ENCODE data around the gene DHDDS.
"Not testable (repeated sequence)": the region's sequence is repeated elsewhere in the genome, so short reads cannot be mapped to it uniquely, and the experiment has no call there.

Gene DHDDS

DNA sequence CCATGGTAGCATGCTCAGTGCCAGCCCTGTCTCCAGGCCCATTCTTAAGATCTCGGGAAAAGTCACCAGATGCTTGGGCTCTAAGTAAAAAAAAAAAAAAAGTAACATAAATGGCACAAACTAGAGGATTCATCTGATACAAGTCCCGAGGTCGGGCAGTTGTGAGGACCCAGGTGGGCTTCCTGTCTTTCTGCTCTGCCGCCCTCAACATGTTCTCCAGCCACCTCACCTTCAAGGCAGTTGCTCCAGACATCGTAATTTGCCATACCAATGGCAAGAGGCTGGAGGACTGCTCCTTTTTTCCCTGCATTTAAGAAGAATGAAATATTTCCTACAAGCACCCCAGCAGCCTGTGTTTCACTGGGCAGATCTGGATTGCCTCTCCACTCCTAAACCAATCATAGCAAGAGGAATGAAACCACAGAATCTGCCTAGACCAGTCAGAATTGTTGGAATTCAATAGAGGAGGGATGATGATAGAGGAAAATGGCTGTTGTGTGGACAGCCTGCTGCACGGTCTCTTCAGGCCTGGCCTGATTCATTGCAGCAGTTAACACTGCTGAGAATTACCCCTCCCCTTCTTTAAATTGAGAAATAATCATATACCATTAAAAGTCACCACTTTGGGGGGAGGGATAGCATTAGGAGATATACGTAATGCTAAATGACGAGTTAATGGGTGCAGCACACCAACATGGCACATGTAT, 45.5 kb downstream of the DHDDS start:
- DNase-seq (ENCODE audit: low spot score) = peak; percentile 26

DNA sequence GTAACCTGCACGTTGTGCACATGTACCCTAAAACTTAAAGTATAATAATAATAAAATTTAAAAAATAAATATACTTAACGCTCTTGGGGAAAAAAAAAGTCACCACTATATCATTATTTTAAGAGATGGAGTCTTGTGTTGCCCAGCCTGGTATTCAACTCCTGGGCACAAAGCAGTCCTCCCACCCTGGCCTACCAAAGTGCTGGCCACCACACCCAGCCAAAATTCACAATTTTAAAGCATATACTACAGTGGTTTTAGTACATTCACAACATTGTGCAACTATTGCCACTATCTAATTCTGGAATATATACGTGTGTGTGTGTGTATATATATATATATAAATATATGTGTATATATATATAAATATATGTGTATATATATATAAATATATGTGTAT, 46.0 kb downstream of the DHDDS start:
- no peak for DNase-seq (ENCODE audit: low spot score)

DNA sequence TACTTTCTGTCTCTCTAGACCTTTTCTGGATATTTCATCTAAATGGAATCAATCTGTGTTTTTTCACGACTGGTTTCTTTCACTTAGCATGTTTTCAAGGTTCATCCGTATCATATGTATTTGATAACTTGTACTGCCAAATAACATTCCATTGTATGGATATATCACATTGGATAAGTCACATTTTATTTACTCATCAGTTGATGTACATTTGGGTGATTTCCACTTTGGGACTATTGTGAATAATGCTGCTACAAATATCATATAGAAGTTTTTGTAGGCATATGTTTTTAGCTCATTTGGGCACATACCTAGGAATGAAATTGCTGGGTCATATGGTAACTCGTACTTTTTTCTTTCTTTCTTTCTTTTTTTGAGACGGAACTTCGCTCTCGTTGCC, 46.9 kb downstream of the DHDDS start:
- DNase-seq (ENCODE audit: low spot score) = no peak

DNA sequence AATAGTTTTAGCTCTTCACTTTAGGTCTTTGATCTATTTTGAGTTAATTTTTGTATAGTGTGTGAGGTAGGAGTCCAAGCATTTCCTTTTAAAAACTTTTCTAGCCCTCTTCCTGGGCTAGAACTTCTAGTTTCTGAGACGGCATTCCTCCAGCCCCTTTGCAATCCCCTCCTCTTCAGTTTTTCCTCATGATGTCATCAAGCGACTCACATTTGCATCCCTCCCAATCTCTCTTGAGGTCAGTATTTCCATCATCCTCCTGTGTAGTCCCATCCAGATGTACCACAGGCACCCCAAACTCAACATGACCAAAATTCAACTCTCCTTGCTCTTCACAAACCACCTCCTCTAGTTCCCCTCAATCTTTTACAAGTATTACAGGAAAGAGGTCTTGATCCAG, 50.8 kb downstream of the DHDDS start:
- no peak for DNase-seq (ENCODE audit: low spot score)

DNA sequence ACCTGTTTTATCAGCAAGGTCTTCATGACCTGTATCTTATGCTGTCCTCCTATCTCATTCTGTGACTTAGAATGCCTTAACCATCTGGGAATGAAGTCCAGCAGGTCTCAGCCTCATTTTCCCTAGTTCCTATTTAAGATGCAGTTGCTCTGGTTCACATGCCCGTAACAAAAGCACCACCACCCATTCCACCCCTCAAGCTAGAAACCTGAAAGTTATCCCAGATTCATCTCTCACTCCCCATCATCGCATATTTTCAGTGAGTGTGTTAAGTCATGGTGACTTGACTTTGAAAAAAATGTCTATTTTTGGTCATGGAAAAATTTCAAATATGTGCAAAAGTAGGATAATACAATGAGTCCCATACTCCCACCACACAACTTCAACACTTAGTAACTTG, 51.9 kb downstream of the DHDDS start:
- DNase-seq (ENCODE audit: low spot score) = no peak

DNA sequence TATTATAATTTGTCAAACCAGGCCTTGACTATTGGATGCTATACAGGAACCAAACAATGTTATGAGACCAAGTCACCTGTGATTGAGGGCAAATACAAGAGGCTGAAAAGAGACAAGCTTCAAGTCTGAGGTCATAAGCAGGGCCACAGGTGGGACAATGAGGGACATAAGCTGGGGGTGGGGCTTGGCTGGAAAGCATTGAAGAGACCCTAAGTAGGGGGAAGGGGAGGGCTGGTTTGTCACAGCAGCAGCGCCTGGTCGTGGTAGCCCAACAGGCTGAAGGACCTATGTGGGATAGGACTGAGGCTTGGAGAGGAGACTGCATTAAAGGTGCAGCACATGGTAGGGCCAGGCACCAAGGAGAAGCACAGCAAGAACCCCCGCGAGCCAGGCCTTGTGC, 58.0 kb downstream of the DHDDS start:
- no peak for DNase-seq (ENCODE audit: low spot score)

DNA sequence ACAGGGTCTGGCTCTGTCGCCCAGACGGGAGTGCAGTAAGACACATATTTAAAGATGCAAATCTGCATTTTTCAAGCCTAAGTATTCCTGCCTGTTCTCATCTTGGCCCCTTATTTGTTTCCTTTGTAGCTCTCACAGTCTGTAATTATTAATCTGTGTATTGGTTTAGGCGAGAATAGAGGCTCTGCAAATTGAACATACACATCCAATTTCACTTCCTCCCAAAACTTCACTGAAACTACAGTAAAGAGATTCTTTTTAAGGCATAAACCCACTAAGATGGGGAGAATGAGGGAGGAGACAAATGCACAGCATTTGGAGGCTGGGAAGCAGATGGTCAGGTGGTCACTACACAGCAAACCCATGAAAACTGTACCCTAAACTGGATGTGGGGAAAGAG, 61.1 kb downstream of the DHDDS start:
- DNase-seq (ENCODE audit: low spot score) = no peak

DNA sequence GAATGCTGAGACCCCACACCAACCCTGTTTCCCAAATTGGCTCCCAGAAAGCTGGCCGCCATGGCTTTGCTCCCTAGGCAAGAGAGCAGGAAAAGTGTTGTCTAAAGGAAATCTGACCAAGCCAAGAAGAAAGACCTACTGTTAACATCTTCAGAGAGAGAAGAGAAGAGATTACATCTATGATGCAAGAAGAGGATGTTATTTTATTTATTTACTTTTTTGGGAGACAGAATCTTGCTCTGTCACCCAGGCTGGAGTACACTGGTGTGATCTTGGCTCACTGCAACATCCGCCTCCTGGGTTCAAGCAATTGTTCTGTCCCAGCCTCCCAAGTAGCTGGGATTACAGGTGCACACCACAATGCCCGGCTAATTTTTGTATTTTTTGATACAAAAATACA, 61.8 kb downstream of the DHDDS start:
- DNase-seq (ENCODE audit: low spot score) = no peak

DNA sequence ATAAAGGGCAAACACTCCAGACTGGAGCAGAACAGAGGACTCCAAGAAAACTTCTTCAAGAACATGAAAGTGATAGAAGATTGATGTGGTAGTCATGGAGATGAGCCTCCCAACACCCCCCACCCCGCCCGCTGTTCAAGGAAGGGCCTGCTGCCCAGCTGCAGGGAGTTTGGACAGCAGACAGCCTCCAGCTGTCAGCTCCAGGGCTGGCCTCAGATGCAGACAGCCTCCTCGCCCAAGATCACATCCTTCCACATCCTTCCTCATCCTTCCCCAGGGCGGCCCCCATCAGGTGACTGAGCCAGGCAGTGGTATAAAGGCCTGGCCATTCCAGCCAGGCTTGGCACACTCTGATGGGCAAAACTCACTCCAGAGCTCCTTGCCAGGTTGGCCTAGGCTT, 64.7 kb downstream of the DHDDS start:
- DNase-seq (ENCODE audit: low spot score) = no peak

DNA sequence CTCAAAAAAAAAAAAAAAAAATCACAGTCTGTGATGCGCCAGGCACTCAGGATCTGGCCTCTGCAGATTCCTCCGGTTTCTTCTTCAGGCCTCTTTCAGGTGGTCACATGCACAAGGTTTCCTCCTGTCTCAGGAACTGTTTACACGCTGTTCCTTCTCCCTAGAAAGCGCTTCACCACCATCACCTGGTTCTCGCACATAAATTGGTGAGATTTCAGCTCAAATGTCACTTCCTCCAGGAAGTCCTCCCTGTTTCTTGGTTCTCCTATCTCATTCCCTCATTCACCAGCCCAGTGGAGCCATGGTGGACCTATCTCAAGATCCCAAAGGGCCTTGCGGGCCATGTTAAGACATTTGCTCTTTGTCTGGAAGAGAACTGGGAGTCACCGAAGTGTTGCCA, 66.8 kb downstream of the DHDDS start:
- DNase-seq (ENCODE audit: low spot score) = no peak

DNA sequence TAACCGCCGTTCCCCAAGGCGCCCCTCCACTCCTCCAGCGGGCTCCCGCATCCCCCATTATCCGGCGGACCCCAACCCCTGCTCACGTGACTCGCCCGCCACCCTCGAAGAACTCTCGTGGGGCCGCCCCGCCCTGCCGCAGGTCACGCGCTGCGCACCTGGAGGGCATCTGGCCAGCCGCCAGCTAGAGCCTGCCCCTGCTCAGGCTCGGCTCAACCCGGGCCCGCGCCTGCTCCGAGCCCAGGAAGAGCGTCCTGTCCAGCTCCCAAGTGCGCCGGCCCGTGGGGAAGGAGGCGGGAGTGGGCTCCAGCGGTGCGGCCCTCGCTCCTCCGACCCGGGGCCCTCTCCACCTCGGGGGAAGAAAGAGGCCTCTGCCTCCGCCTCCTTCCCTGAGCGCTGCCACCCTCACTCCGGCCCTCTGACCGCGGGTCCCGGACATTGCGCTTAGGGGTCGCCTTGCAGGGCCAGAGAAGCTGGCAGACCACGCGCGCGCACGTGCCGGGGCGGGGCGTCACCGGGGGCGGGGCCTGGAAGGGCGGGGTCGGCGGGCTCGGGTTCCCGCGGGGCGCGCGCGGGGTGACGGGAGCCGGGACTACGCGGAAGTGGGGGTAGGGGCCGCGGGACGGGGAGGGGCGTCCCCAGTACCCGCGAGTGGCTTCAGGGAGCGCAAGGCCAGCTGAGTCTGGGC, 68.5 kb downstream of the DHDDS start:
- peak; percentile 84 for DNase-seq (ENCODE audit: low spot score)

DNA sequence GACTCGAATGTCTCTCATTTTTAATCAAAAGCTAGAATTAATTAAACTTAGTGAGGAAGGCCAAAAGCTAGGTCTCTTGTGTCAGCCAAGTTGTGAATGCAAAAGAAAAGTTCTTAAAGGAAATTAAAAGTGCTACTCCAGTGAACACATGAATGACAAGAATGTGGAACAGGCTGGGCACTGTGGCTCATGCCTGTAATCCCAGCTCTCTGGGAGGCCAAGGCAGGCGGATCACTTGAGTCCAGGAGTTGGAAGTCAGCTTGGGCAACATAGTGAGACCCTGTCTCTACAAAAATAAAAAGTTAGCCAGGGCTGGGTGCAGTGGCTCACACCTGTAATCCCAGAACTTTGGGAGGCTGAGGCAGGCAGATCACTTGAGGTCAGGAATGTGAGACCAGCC, 78.6 kb downstream of the DHDDS start:
- not testable (repeated sequence) for DNase-seq (ENCODE audit: low spot score)

DNA sequence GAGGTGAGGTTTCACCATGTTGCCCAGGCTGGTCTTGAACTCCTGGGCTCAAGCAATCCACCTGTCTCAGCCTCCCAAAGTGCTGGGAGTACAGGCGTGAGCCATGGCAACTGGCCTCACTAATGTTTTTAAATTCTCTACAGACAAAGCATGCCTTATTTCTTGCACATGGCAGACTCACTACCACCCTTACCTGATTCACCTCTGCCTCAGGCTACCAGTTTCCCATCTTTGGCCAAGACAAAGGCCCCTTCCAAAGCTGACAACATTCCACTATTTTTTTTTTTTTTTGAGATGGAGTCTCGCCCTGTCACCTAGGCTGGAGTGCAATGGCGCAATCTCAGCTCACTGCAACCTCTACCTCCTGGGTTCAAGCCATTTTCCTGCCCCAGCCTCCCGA, 83.7 kb downstream of the DHDDS start:
- DNase-seq (ENCODE audit: low spot score) = not testable (repeated sequence)

DNA sequence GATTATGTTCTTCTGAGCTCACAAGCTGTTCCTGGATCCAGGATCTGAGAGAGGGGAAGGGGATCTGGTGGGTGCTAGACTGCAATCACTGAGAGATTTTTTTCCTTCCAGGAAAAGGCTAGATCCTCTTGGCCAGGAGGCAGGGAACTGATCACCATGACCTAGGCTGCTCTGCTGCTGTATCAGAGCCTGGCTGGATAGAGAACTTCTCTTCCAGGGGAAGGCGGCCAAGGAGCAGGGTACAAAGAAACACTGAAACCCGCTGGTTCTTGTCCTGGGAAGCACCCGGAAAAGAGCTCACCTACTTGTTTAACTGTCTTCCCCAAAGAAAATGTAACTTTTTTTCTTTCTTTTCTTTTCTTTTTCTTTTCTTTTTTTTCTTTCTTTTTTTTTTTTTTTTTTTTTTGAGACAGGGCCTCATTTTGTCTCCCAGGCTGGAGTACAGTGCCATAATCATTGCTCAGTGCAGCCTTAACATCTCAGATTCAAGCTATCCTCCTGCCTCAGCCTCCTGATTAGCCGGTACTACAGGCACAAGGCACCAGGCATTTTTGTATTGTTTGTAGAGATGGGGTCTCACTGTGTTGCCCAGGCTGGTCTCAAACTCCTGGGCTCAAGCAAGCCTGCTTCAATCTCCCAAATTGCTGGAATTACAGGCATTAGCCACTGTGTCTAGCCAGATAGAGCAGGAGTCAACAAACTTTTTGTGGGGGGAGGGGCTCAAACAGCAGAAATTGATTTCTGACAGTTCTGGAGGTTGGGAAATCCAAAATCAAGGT, 85.1 kb downstream of the DHDDS start:
- no peak for DNase-seq (ENCODE audit: low spot score)

DNA sequence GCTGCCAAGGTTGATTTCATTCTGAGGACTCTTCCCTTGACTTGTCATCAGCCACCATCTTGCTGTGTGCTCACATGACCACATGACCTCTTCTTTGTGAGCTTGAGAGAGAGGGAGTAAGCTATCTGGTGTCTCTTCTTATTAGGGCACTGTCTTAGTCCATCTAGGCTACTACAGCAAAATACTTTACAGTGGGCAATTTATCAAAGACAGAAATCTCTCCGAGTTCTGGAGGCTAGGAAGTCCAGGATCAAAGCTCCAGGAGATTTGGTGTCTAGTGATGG, 85.6 kb downstream of the DHDDS start:
- DNase-seq (ENCODE audit: low spot score) = no peak

DNA sequence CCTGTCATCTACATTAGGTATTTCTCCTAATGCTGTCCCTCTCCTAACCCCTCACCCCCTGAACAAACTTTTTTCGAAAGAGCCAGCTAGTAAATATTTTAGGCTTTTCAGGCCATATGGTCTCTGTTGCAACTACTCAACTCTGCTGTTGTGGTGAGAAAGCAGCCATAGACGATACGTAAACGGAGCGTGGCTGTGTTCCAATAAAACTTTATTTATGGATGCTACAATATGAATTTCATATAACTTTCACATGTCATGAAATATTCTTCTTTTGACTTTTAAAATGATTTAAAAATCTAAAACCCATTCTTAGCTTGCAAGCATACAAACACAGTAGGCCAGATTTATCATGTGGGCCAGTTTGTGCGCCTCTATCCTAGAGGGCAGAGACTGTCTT, 86.2 kb downstream of the DHDDS start:
- no peak for DNase-seq (ENCODE audit: low spot score)

DNA sequence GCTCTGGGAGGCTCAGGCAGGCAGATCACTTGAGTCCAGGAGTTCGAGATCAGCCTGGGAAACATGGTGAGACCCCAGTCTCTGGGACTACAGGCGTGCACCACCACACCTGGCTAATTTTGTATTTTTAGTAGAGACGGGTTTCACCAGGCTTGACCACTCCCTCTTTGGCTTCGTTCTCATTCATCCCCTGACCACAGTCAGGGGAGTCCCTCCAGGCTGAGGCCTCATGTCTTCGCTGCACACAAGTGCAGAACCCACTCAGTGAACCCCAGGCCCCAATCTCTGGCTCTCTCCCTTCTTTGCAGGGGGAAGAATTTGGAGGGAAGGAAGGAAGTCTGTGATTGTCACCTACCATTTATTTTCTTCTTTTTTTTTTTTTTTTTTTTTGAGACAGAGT, 88.2 kb downstream of the DHDDS start:
- DNase-seq (ENCODE audit: low spot score) = no peak

All from NAMALWA (cell line).